ENCODE data around the gene QSER1.
A peak's percentile ranks its signal among the peaks of the same experiment; 100 is the strongest.

Gene QSER1

DNA sequence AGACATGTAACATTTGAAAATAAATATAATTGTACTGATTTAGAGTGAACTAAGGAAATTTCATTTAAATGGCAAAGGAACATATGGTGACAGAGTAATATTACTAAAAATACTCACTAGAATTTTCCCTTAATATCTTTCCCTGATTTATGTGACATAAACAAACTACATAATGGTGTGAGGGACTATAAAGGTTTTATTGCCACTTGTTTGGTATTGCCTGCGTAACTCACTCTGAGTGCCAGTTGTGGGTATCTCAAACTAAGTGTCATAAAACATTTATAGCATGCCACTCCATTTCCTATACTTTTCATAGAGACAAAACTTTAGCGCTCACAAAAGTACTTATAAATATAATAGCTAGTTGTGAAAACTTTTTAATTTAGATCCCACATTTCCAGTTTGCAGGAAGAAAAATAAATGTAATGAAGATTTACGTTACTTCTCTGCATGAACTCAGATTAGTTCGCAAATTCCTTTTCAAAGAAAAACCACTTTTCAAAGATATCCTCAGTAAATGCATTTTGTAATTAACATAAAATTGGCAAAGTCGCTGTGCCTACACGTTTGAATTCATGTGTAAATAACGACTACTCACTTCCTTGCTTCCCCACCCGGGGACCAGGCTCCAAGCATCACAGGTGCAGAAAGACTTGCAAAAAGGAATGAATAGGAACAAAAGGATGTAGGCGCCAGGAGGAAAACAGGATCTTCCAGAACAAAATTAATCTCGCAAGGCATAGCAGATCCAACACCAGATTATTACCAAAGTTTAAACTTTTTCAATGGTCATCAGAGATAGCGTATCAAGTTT, 1.6 kb upstream of the QSER1 start:
- TF ChIP-seq, protein P1, sequence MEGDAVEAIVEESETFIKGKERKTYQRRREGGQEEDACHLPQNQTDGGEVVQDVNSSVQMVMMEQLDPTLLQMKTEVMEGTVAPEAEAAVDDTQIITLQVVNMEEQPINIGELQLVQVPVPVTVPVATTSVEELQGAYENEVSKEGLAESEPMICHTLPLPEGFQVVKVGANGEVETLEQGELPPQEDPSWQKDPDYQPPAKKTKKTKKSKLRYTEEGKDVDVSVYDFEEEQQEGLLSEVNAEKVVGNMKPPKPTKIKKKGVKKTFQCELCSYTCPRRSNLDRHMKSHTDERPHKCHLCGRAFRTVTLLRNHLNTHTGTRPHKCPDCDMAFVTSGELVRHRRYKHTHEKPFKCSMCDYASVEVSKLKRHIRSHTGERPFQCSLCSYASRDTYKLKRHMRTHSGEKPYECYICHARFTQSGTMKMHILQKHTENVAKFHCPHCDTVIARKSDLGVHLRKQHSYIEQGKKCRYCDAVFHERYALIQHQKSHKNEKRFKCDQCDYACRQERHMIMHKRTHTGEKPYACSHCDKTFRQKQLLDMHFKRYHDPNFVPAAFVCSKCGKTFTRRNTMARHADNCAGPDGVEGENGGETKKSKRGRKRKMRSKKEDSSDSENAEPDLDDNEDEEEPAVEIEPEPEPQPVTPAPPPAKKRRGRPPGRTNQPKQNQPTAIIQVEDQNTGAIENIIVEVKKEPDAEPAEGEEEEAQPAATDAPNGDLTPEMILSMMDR (conservative IDR thresholded peaks at IDR 0.05), result no peak
- TF ChIP-seq ZFX (IDR thresholded peaks at IDR 0.05), result no peak
- no peak overlapping the region for H3K27ac ChIP-seq

DNA sequence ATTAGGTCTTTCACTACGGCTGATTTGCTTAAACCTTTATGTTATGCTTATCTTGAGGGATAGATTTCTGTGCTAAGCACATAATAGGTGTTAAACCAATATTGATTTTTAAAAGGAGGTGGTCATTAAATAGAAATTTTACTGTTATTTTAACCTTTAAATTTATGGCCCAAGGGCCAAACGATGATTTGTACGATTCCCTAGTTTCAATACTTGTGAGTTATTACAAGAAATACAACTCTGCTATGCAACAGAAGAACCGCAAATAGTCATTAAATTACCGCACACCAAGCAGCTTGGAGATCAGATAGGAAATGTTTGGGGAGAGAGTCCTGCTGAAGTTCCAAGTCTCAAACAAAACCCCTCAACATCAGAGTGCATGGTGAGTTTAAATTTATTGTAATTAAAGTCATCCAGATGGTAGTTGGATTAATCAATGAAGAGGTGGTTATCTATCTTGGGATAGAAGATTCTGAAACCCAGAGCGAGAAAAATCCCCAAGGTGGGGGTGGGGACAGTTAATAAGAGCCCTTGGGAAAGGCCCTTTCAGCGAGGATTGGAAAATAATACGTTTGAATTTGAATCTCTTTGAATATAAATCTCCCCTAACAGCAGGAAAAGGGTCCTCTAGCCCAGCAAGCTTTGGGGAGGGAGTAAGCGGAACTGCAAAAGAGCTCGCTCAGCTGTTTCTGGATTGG, 805 bp upstream of the QSER1 start:
- H3K27ac ChIP-seq, result peak overlapping the region; percentile 96
- TF ChIP-seq, protein P1 (conservative IDR thresholded peaks at IDR 0.05), result no peak
- no peak for TF ChIP-seq ZFX (IDR thresholded peaks at IDR 0.05)

DNA sequence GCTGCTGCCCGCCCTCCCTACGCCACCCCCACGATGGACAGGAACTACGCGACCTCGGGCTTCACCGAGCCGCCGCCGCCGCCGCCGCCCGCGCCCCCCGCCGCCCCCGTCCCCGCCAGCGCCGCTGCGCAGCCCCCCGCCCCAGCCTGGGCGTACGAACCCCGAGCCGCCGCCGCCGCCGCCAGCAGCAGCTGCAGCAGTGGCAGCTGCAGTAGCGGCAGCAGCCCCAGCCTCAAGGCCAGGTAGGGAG, 407 bp downstream of the QSER1 start:
- peak overlapping the region; percentile 96 for H3K27ac ChIP-seq
- no peak for TF ChIP-seq ZFX (IDR thresholded peaks at IDR 0.05)
- TF ChIP-seq, protein P1 (conservative IDR thresholded peaks at IDR 0.05), result no peak

DNA sequence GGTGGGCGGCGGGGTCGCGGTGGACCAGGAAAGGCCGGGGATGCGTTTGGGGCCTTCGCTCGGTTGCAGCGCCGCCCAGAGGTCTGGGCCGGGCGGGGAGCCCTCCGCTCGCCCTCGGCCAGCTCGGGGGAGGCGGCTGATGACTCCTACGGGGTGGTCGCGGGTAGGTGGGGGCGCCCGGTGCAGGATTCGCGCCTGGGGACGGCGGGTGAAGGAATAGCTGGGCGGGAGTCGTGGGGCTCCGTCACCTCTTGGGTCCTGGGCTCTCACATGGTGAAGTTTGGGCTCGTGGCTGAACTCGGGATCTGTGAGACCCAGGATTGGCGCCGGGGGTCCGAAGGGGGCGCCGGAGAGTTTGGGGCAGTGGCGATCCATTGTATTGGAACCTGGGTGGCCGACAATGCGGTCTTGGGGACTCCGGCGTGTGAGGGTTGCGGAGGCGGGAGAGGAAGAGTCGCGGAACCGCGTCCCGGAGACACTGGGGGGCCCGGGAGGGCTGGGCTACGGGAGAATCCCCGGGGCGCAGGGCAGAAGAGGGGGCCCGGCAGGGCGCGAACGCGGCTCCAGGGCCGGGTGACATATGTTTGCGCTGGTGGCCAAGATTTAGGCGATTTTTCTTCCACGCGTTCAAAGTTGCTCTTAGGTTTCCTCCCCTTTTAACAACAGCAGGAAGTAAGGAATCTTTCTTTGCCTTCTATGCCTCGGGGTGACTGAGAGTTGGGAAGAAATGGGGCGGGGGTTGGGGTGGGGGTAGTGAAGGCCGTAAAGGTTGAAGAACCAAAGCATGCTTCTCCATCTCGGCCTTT, 935 bp downstream of the QSER1 start:
- no peak; the same call in none of the 2 replicates for TF ChIP-seq ZFX (IDR thresholded peaks at IDR 0.05)
- TF ChIP-seq, protein P1 (conservative IDR thresholded peaks at IDR 0.05), result peak; percentile 72

DNA sequence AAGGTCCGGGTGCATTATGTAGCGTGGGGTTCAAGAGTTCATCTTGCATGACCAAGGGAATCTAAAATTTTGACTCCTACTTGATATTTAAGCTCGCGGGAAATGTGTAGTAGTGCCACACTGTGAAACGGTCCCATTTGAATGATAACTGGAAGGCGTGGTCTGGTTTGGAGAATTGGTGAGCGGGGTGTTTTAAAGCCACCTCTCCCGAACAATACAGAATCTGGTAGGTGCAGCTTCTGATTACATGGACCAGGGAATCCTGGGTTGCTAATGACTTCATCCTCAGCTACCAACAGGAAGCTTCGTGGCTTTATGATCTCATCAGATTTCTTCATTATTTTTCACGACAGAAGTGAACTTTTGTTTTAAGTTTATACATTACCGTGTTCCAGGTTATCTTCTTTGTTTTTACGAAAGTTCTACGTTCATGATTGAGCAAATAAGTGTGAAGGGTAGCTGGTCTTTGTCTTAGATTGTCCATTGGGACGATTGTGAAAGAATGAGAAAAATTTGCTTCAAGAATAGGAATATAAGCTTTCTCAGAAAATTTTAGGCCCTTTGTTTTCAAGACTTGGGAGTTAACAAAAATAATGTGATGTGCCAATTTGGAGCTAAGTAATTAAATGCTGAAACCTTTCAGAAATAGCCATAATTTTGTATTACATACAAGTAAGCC, 1.7 kb downstream of the QSER1 start:
- no peak overlapping the region for H3K27ac ChIP-seq
- no peak for TF ChIP-seq ZFX (IDR thresholded peaks at IDR 0.05)
- TF ChIP-seq, protein P1 (conservative IDR thresholded peaks at IDR 0.05), result no peak

More for the DNA sequence above, 935 bp downstream of the QSER1 start:
- peak overlapping the region; percentile 96 for H3K27ac ChIP-seq

DNA sequence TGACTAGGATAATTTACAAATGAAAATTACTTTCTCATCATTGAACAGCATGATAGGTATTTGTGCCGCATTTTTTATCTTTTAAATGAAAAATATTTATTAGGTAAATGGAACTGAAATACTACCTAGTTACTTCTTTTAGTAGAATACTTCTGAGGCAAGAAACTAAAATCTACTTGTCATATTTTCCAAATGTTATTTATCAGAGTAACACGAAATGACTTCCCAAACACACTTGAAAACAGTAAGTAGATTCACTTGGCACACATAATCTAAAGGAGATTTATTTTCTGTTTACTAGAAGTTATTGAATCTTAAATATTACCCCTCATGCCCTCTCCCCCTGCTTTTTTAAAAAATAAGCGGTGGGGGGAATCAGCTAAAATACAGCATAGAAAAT, 2.3 kb downstream of the QSER1 start:
- no peak overlapping the region for H3K27ac ChIP-seq
- no peak for TF ChIP-seq ZFX (IDR thresholded peaks at IDR 0.05)
- TF ChIP-seq, protein P1 (conservative IDR thresholded peaks at IDR 0.05), result no peak
